NCI-H1694 (cell line): ENCODE results near the gene PDE1C.
"Not testable (repeated sequence)": the region's sequence is repeated elsewhere in the genome, so short reads cannot be mapped to it uniquely, and the experiment has no call there.

Source experiments
- DNase-seq: peaks from one replicate; lab custom pipeline; 2025; lab: John Stamatoyannopoulos, UW

The PDE1C gene

GRCh38 chr7:32070406-32071360, at the start of gene PDE1C:
Gene PDE1C (minus strand): TSS chr7:32070407.
- DNase-seq: no peak

DNA sequence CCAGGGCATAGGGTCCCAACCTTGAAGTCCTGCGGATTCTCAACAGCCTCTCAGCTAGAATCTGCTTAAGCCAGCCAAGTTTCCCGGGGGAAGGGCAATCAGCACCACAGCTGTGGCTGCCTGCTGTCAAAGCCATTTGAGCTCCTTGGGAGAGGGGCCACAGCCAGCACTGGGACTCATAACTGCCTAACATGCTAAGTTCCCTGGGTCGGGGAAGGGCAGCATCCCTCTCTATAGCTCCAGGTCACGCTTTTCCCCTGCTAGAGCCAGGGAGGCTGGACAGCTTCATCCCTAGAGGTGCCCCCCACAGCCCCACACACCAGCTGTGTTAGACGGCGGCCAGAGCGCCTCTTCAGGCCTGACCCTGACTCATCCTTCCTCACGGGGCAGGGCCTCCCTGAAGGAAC, 49.6 kb upstream of the PDE1C start:
- no peak for DNase-seq

GRCh38 chr7:32117837-32118236, 47.6 kb upstream of the PDE1C start:
- no peak for DNase-seq

DNA sequence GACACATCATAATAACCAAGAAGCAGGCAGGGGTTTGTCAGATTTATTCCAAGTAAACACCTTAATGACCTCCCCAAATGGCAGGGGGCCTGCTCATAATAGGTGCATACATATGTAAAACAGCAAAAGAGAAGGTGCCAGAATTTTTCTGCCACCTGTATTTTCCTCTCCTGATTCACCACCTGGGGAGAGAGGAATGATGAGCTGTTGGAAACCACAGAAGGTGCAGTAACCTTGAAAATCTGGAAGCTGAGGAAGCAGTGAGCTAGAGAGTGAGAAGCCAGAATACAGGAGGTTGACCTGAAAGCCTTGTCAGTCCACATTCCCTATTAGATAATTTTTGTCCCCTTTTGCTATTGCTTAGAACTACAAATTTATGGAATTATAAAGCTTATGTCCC, 46.2 kb upstream of the PDE1C start:
- DNase-seq: no peak

DNA sequence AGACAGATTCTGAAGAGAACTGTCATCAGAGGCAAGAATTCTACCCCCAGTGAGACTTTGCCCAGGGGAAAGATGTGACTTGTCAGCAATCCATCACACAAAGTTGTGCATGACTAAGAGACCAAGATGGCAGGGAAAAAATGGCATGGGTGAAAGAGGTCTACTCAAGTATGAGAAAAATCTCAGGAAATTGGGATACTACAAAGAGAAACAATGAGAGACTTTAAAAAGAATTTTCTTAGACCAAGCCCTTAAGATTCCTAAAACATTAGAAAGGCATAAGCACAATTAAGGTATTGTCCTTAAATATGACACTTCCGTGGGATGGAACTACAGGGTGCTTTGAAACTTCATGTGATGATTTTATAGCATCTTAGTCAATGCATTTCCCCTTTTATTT, 45.6 kb upstream of the PDE1C start:
- no peak for DNase-seq

DNA sequence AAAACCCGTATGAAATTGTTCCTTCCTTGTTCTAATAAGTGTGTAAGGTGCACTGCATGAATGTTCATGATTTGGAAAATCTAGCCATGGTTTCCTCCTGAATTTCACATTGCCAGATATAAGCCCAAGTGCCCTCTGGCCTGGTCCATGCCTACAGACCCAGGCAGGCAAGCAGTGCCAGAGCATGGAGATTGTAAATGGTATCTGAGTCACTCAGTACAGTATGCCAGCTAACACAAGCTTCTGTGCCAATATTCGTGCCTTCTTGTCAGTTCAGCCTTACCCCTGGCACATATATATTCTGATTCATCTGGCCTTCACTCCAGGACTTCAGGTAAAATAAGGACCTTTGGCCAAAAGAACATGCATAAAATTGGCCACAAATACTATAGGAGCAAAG, 38.4 kb upstream of the PDE1C start:
- DNase-seq: no peak

GRCh38 chr7:32104766-32105165, 34.6 kb upstream of the PDE1C start:
- DNase-seq: no peak

GRCh38 chr7:32103361-32103760, 33.2 kb upstream of the PDE1C start:
- DNase-seq: no peak

DNA sequence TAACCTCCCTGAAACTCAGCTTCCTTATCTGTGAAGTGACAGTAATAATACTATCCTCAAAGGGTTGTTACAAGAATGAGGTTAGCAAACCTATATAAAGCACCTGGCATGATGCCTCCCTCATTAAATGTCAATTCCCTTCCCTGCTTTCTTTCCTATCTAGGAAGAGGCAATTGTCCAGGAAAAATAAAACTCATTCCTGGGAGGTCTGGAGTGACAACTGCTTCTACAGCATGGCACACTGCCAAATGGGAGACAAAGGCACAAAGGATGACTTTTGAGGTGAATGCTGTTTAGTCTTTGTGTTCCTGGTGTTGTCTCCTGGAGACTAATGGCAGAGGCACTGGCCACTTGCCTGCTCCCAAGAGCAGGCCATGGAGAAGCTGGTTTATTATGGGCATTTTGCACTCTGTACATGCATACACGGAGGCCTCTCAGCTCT, 32.2 kb upstream of the PDE1C start:
- no peak for DNase-seq

- no peak for DNase-seq
These were observed 30.2 kb upstream of the PDE1C start for GRCh38 chr7:32100407-32100907.

GRCh38 chr7:32094516-32094915, 24.3 kb upstream of the PDE1C start:
- no peak for DNase-seq

GRCh38 chr7:32093415-32094408, 23.5 kb upstream of the PDE1C start:
- no peak for DNase-seq

- no peak for DNase-seq
These were observed 22.1 kb upstream of the PDE1C start for GRCh38 chr7:32092346-32092745.

DNA sequence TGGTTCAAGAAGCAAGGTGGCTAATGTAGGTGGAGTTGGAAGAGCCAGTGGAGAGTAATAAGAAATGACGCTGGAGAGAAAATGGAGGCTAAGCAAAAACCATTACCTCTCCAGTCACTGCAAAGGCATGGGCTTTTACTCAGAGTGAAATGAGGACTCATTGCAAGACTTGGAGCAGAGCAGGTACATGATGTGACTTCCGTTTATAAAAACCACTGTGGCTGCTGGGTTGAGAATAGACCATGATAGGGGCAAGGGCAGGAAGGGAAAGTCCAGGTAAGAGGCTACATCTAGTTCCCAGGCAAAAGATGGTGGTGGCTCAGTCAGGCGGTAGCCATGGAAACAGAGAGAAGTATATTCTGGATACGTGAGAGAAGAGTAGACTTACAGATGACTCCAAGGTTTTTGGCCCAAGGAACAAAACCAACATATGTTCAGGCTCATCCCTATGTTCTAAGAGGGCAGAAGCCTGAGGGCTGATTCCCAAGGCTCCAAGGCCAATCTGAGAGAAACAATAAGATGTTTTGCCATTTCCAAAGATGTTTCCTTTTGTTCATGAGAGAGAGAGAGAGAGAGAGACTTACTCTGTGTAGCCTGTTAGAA, 21.5 kb upstream of the PDE1C start:
- DNase-seq: no peak

GRCh38 chr7:32089678-32090077, 19.5 kb upstream of the PDE1C start:
- no peak for DNase-seq

DNA sequence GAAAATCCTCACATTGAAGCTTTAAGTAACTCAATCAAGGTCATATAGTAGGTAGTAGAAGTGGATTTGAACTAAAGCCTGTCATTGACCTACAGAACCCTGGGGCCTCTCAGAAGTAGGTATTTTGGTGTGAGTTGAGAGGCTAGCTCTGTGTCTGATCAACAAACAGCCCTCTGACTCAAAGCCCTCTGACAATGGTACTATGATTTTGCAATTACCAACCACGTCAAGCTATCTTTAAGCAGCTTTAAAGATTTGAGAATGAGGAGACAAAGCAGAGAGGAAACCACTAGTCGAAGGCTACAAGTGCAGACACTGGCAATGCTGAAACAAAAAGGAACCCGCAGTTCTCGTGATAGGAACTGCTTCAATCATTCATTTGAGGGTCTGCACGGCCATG, 19.0 kb upstream of the PDE1C start:
- no peak for DNase-seq

DNA sequence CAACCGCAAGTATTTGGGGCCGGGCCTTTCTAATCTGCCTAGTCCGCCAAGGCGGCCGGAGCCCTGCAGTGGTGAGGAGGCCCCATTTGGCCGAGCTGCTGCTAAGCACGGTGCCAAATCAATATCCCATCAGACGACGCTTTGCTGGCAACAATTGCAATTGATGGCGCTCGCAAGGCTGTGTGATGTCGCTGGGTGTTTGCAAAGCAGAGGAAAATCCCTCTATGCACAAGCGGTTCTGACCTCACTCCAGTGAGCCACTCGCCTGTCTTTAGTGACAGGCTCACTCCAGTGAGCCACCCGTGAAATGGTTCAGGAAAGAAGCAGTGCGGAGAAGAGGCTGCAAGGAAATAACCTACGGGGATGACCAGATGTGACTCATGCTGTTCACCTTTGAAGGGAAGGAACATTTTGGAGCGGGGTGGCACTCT, 18.3 kb upstream of the PDE1C start:
- no peak for DNase-seq

DNA sequence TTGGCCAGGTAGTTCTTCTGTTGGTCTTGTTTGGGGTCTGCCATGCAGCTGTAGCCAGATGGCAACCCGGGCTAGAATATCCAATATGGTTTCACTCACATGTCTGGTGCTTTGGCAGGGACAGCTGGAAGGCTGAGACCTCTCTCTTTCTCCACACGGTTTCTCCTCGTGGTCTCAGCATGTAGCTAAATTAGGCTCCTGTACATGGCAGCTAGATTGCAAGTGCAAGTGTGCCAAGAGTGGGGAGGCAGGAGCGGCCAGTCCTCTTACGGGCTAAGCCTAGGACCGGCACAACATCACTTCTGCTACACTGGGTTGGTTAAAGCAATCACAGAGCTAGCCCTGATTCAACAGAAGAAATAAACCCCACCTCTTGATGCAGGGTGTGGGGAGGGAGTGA, 9.3 kb upstream of the PDE1C start:
- DNase-seq: peak; percentile 64

DNA sequence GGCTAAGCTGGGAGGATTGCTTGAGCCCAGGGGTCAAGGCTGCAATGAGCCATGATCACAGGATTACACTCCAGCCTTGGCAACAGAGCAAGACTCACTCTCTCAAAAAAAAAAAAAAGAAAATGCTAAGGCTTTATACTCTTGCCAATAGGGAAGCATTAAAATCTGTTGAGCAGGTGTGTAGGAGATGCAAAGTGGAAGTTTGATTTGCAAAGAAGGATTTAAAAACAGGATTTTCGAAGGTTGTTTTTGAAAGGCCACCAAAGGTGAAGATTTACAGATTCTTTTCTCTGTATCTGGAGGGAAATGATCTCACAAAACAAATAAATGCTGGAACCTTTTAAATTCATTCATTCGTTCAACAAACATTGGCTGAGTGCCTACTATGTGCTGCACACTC, 8.6 kb upstream of the PDE1C start:
- DNase-seq: no peak

GRCh38 chr7:32077806-32078205, 7.6 kb upstream of the PDE1C start:
- DNase-seq: no peak

GRCh38 chr7:32076802-32077201, 6.6 kb upstream of the PDE1C start:
- not testable (repeated sequence) for DNase-seq

- DNase-seq: no peak
These were observed 5.4 kb upstream of the PDE1C start for GRCh38 chr7:32075612-32076011.
